ENCODE data around the gene FAT2.
"Not testable (repeated sequence)": the region's sequence is repeated elsewhere in the genome, so short reads cannot be mapped to it uniquely, and the experiment has no call there.

Gene FAT2

DNA sequence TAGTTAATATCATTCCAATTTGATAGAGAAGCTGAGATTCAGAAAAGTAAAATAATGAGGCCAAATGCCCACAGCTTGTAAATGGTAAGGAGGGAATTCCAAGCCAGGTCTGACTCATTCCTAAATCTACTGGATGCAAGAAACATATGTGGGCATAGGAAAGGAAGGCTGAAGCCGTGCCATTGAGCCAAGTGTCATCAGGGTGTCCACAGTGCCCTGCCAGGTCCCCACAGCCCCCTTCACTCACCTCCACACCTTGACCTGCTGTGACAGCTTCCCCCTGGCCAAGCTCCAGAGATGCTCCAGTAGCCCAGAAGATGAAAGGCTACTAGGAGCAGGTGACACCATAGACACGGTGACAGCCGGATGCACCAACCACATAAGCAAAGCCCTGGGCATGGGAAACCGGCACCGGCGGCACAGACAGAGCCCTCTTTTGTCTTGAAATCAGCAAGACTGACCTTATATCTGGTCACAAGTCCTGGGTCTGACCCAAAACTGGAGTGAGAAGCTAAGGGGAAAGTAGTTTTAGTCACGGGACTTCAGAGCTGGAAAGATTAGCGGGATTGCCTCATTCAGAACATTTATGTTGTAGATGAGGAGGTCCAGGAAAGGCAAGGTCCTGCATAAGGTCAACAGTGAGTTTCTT lies 20.1 kb upstream of the FAT2 start:
- DNase-seq = no peak

GRCh38 chr5:151608522-151608921 lies 17.4 kb upstream of the FAT2 start:
- DNase-seq = no peak

DNA sequence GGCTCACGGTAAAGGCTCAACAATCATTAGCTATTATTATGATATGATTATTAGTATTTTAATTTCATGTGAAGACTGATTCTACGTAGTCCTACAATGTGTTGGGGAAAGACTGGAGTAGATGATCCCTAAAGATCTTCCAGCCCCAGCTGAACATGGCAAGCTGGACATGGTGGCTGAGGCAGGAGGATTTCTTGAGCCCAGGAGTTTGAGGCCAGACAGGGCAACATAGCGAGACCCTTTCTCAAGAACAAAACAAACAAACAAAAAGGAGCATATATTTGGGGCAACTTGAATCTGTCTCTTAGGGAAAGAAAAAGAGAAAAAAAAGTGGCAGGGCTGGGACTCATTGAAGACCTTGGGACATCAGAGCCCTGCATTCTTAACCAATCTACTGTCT lies 16.2 kb upstream of the FAT2 start:
- DNase-seq = no peak

- DNase-seq = no peak
Measured at GRCh38 chr5:151605559-151605958, 14.4 kb upstream of the FAT2 start.

- no peak for DNase-seq
Measured at GRCh38 chr5:151602806-151603205, 11.7 kb upstream of the FAT2 start.

- no peak for DNase-seq
Measured at GRCh38 chr5:151601391-151601790, 10.3 kb upstream of the FAT2 start.

- DNase-seq = no peak
Measured at GRCh38 chr5:151600069-151600665, 9.0 kb upstream of the FAT2 start.

DNA sequence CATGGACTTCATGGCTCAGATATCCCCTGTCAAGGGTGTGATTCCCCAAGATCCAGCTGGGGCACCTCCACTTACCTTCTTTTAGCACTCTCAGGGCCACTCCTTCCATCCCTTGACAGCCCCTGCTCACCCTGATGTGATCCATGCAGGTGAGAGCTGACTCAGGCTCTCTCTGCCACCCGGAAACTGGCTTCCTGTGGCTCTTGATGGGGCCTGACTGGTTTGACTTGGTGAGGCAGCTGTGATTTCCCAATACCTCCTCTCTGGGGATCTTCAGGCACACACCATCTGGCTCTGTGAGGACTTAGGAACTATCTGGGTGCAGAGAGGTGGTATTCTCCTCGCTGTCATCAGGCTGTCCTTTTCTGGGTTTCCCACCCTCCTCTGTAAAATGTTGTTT lies 7.9 kb upstream of the FAT2 start:
- peak; percentile 63 for DNase-seq

GRCh38 chr5:151598549-151598948 lies 7.4 kb upstream of the FAT2 start:
- DNase-seq = peak; percentile 55

- no peak for DNase-seq
Measured at GRCh38 chr5:151597749-151598148, 6.6 kb upstream of the FAT2 start.

DNA sequence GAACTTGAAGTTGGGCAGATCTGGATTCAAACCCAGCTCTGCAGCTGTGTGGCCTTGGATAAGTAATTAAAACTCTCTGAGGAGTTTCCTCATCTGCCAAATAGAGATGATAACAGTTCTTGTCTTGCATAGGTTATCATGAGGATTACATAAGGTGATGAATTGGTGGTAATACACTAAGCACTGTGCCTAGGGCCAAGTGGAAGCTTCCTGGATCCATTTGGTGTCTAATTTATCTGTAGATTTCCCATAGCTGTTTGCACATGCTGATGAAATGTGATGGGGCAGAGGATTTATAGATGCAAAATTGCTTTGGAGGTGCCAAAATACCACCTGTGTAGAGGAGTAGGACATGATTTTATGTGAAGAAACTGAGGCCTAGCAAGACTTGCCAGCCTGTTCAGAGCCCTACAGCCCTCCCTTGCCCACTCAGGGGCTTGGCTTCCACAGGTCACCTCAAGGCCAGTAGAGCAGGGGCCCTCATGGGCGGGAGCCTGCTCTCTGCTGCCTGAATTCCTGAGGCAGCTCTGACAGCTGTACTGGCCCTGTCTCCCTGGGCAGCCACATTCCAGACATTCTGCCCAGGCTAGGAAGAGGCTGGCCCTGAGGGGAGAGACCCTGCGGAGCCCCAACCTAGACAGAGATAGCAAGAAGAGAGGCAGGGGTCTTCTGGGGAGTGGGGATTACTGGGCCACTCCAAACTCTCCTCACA lies 5.9 kb upstream of the FAT2 start:
- no peak for DNase-seq

DNA sequence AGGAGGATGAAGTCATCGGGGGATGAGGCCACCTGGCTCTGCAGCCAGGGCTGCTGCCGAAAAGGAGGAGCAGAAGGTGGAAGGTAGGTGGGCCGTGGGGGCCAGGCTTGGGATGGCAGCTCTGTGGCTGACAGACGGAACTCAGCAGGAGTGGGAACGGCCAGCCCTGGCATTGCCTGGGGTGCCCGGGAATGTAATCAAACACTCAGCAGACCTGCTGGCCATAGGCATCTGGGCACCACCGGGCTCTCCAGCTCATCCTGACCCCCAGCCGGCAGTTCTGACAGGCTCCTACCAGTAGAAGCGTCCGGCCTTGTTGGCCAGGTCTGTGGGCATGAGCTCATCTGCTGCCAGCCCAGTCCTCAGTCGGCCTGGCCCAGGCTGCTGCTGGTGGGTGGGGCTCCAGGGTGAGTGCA lies 4.3 kb upstream of the FAT2 start:
- no peak for DNase-seq

DNA sequence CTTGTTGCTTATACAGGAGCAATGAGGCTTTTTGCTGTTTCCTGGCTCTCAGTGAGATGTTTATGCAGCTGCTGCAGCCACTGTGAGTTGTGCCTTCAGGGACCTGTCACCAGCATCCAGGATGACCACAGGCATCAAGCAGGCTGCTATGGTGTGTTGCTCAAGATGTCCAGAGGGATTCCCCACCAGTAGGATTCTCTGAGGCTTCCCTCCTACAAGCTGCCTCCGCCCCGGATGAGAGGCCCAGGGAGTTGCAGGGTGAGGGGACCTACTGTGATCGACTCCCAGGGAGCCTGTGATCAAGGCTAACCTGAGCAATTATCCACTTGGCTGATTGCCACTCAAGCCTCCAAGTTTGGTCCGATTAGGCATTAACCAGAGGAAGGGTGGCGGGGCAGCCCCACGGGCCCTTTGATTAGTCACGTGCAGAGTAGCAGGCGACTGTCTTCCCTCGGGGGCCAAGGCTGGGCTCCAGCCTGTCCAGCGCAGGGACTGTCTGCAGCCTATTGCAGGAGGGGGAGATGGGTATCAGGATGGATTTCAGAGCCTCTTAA lies 1.8 kb upstream of the FAT2 start:
- no peak for DNase-seq

GRCh38 chr5:151589878-151590570 lies 1.1 kb downstream of the FAT2 start:
- DNase-seq = no peak

GRCh38 chr5:151587796-151588555 lies 3.2 kb downstream of the FAT2 start:
- DNase-seq = no peak

DNA sequence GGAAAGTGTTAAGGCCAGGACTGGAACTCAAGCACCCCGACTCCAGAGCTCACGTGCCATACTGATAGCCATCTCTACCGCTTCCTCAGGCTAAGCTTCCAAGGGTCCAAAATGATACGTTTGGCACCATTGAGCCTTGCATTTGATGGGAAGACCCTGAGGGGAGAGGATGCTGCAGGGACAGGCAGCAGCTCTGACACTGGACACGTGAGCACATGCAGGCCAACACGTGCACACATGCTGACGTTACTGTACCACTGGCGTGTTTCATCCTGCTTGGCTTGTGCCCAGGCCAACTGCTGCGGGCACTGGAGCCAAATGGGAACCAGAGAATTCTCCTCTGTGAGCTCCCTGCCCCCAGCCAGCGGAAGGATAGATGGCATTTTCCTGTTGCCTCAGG lies 5.2 kb downstream of the FAT2 start:
- no peak for DNase-seq

DNA sequence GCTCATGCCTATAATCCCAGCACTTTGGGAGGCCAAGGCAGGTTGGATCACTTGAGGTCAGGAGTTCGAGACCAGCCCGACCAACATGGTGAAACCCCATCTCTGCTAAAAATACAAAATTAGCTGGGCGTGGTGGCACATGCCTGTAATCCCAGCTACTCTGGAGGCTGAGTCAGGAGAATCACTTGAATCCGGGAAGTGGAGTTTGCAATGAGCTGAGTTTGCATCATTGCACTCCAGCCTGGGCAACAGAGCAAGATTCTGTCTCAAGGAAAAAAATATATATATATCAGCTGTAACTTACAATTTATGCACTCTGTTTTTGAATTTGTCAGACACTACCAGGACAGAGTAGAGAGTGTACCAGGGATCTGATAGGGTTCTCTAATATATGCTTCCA lies 5.8 kb downstream of the FAT2 start:
- not testable (repeated sequence) for DNase-seq

GRCh38 chr5:151584057-151584937 lies 6.8 kb downstream of the FAT2 start:
- no peak for DNase-seq

GRCh38 chr5:151581812-151582583 lies 9.1 kb downstream of the FAT2 start:
- no peak for DNase-seq

DNA sequence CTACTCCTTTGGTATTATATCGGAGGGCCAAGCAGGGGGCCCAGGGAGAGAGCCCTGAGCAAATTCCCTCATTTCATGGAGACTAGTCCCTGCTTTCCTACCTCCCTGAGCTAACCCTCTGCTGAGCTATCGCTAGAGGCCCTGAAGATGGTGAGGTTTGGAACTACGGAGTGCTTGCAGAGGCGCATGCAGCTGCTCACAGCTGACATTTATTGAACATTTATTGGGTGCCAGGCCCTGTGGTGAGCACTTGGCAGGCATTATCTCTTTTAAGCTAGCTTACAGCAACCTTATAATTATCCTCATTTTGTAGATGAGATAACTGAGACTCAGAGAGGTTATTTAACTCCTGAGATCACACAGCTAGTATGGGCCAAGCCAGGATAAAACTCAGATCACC lies 9.8 kb downstream of the FAT2 start:
- no peak for DNase-seq

DNA sequence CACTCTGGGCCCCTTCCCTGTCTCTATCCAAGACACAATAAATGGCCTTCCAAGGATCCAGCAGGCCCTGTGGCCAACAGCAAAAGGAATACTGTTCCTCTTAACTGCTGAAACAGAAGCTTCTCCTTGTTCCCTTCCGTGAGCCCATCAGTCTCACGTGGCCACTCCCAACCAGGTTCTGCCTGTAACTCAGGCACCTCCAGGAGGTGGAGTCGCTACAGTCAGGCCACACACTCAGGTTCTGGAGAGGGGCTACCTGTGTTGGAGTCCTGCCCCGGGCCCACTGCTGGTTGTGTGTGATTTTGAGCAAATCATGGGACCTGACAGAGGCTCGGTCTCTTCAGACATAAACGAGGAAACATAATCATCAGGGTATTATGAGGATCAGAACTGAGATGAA lies 10.3 kb downstream of the FAT2 start:
- DNase-seq = no peak

Measured in activated CD4-positive, alpha-beta T cell treated with anti-CD3 and anti-CD28 coated beads, Interleukin-10, Interleukin-2, amounts not matched to agents 100 ng/mL and 50 ng/mL, durations not matched to agents 16 hours and 8 hours (primary cell).